HG03575 (cell line): ENCODE results near the gene PREP.

ENCODE experiments used
- ATAC-seq: cut with Tn5 transposase; IDR thresholded peaks from one replicate; pipeline ENCODE4 v1.9.1; 2021; ENCODE audit not compliant: unreplicated experiment, insufficient number of reproducible peaks, low FRiP score; ENCODE audit errors: extremely low read depth

The PREP gene

DNA sequence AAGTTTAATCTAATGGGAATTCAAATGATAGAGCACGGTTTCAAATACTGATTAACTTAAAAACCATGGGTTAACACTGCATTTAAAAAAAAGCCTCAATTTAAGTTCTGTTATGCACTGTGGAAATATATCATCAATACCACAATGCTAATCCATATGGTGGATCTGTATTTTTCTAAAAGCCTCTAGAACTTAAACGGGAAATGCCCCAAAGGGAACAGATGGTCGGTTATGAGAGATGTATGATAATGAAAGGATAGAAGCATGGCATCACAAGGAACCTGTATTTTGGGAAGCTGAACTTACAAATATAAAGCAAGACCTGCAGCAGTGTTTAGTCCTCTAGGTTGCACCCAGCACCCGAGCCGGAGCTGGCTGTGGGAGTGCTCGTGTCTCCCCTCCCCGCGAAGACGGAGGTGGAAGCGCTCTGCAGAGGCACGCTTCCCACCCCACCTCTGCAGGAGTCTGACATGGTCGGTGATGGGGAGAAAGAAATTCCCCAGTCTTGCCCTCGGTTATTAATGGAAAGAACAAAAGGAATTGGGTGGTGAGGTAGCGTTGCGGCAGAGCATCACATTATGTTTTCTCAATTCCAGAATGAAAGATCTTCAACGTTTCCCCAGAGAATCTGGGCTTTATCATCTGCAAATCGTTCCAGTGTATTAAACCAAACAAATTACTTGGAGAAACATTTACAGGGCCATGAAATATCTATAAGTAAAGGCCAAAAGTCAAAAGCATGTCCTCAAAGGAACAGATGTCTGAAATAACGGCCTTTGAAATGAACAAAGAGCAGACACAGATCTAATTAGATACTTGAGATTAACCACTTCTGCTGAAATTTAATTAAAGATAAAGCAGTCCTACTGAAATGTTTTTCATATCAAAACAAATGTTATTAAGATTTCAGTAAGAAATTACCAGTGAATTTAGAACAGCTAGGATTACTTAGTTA lies 120.0 kb downstream of the PREP start:
- ATAC-seq, result no peak

DNA sequence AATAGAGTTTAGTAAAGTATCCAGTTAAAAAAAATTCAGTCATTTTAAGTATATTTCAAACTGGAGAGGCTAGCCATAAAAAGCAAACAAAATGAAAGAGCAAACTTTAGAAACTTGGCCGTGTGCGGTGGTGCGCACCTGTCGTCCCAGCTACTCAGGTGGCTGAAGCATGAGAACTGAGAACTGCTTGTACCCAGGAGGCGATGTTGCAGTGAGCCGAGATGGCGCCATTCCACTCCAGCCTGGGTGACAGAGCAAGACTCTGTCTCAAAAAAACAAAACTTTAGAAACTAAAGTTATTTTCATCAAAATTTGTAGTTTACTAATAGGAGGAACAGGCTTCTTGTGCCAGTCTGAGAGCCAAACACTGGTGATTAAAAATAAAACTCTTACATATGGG lies 122.8 kb downstream of the PREP start:
- no peak for ATAC-seq

- no peak for ATAC-seq
Observed at GRCh38 chr6:105279463-105279862, 123.4 kb downstream of the PREP start.

- ATAC-seq, result no peak
Observed at GRCh38 chr6:105278813-105279212, 124.1 kb downstream of the PREP start.

GRCh38 chr6:105278035-105278434 lies 124.8 kb downstream of the PREP start:
- ATAC-seq, result no peak

DNA sequence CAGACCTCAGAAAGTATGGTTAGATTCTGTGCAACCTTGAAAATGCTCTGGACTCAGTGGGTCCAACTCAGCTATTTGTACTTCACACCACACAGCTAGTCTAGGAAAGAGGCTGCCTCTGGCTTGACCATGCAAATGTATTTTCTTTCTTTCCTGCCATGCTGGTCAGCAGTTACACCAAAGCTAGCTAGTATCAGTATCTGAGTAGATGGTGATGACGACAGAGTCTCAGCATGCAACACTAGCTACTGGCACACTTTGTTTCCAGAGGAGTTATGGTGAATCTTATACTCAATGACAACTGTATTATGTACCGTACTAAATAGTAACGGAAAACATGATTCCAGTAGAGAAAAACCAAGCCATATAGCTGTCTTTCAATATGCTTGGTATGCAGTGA lies 126.5 kb downstream of the PREP start:
- ATAC-seq, result no peak

GRCh38 chr6:105275542-105275941 lies 127.3 kb downstream of the PREP start:
- no peak for ATAC-seq

- ATAC-seq, result no peak
Observed at GRCh38 chr6:105274678-105275077, 128.2 kb downstream of the PREP start.

GRCh38 chr6:105273589-105273988 lies 129.3 kb downstream of the PREP start:
- no peak for ATAC-seq

DNA sequence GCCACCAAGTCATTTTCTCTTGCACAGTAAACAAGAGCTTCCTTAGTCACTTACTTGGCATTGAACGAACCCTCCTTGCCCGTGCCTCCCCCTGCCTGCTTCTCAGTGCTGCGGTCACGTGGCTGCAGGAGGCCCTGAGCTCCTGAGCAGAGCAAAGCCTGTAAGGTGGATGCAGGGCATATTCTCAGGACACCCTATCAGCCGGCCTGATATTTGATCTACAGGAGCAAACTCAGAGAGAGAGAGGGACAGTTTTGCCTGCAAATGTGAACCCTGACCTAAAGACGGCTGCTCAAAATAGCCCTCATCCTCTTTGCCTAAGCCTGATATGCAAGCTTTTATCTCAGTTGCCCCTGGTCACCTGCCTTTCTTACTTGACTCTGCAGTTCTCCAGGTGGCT lies 130.1 kb downstream of the PREP start:
- no peak for ATAC-seq

- ATAC-seq, result no peak
Observed at GRCh38 chr6:105270511-105270910, 132.4 kb downstream of the PREP start.

DNA sequence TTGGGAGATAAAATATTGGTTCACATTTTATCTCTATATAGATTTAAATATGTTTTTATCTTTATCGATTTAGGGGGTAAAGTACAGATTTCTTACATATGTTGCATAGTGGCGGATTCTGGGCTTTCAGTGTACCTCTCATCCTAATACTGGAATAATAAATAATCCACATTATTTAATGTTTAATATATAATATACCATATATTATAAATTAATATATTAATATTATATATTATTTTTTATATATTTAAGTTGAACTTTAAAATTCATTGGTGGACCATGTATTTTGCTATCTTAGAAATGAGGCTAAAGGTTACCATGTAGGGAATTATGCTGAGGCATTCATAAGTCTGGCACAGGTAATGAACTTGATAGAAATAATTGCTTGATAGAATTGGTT lies 133.5 kb downstream of the PREP start:
- no peak for ATAC-seq

DNA sequence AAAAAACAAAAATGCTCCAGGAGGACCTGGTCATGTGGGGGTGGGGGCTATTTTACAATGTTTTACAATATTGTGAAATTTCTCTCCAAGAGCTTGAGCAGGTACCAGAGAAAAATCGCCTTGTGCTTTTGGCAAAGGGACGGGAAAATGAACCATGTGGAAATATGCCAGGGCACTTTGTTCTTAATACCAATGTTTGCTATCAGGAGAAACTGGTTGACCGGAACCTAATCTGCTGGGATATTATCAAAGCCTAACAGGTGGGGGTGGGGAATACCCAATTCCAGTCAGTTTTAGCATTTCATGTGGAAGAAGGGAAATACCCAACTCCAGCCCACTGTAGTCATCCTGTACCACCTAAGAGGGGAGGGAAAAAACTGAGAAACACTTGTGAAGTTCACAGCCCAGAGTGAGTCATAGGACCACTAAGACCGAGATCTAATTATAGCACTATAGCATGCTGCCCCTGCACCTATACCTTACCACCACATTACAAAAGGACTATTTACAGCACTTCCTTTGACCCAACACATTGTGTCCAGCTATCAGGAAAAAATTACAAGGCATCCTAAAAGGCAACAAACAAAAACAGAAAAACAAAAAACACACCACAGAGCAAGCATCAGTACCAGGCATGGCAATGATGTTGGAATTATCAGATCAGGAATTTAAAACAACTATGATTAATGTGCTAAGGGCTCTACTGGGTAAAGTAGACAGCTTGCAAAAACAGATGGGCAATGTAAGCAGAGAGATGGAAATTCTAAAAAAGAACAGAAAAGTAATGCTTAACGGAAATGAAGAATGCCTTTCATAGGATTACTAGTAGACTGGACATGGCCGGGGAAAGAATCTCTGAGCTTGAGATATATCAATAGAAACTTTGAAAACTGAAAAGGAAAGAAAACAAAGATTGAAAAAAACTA lies 138.9 kb downstream of the PREP start:
- ATAC-seq, result no peak

DNA sequence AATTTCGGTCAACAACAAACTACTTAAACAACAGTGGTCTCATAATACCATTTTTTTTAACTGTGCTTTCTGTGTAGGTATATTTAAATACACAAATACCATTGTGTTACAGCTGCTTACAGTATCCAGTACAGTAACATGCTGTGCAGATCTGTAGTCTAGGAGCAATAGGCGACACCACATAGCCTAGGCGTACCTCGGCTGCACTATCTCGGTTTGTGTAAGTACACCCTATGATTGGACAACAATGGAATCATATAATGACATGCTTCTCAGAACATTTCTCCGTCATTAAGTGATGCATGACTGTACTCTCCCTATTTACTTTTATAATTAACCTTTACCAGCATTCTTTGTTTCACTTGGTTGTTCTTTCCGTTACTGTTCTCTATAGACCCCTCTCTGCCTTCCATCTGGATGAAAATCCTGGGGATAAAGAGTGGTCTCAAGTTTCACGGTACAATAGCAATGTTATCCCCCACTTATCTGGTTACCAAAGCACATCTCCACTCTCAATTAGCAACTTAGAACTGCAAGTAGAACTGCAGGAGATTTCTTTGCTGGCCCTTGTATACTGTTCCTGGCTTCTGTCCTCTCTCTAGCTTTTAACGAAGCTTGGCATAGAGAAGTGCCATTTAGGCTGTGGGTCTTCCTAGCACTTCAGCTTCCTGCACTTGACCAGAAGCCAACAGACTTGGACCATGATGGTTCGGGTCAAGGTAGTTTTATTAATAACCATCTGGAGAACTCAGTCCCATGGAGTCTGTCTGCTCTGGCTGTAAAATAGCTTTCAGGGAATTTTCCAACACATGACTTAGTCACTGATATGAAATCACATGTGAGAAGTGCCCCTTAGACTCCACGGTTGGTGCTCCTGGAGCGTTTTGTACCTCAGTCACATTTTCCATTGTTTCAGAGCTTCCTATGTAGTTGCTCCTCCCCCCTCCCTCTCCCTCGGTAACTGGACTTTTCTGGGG lies 142.7 kb downstream of the PREP start:
- ATAC-seq, result no peak

DNA sequence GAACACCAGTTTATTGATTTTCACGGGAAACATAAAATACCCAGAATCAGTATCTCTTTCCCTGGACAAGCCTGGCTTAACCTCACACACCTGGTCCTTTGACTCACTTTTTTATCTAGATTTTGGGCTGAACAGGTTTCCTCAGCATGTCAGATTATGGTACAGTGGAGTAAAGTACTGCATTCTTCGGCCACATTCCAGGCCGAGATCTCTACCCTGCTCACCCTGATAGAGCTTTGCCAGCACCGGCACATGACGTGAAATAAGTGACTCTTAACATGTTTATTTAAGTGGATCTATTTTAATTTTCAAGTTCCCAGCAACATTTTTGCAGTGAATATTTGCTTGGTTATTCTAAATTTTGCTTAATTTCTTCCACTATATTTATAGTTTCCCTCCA lies 144.1 kb downstream of the PREP start:
- no peak for ATAC-seq

DNA sequence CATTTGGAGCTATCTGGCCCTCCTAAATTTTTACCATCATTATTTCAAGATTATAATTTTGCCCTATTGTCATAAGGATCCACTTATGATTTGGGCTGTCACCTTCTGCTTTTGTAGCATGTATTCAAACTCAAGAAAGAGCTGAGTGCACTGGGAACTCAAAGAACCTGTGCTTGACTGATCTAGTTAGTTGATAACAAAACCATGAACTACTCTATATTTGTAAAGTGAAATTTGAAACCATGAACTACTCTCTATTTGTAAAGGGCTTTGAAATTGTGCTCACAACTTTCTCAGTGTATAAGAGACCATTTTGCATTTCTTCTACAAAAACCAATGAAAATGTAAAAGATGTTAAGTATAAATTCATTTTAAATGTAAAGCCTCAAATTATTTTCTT lies 145.5 kb downstream of the PREP start:
- ATAC-seq, result no peak

GRCh38 chr6:105256619-105257018 lies 146.3 kb downstream of the PREP start:
- no peak for ATAC-seq

- ATAC-seq, result no peak
Observed at GRCh38 chr6:105253787-105254186, 149.1 kb downstream of the PREP start.

GRCh38 chr6:105251689-105252088 lies 151.2 kb downstream of the PREP start:
- no peak for ATAC-seq
